Suppressor macrophage (primary cell): ENCODE data around the gene ECE1.

Source experiments
- DNase-seq, 4 experiments: peaks; one replicate each; pipeline ENCODE4 v3.0.0-alpha.2; 2020 to 2022

Gene ECE1

DNA sequence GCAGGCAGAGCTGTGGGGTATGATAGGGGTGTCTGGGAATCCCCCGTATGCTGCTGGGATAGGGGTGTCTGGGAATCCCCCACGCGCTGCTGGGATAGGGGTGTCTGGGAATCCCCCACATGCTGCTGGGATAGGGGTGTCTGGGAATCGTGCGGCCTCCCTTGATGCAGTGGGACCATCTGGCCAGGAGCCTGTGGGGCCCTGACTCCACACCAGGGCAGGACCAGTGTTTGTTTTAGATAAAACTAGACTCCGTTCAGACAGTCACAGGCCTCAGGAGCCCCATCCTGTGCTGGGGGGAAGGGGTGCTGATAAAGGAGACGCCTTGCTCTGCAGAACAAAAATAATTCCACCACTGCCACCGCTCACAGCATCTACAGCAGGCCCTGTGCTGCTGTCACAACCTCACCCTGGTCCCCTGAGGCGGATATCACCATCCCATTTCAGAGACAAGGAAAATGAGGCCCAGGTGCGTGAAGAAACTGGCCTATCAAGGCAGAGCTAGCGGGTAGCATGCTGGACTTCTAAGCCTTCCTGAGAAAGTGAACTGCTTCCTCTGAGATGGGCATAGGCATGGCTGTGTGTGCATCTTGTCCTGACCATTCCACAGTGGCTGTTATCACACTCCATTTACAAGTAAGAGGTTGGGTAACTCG lies 24.0 kb downstream of the ECE1 start:
- DNase-seq = no peak

DNA sequence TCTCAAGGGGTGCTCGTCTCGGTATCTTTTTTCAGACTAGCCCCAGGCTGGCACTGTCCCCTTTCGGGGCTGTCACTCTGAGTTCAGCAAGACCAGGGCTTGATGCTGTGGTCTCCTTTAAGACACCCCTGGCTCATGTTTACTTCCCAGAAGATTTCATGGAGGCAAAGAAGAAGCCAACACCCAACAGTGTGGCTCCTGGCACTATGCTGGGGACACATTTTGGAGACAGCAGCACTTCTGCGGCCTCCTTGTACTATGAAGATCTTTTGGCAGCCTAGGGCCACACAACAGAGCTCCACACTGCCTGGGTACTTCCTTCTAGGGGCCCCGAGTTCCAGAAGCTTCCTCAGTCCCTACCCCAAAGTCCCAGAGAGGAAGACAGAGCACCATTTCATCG lies 24.6 kb downstream of the ECE1 start:
- DNase-seq = no peak

DNA sequence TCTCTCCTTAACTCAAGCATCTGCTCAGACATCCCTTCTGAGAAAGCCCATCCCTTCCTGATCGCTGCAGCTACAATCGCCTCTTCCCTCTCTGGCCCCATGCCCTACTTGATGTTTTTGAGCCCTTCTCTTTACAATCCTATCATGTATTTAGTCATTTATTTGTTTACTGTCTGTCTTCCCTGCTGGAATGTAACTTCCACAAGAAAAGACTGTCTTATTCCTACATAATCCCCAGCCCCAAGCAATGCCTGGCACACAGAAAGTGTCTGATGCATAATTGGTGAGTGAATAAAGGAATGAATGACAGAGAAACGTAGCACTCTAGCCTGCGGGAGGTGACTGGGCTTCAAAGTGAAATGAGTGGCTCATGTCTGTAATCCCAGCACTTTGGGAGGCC lies 25.4 kb downstream of the ECE1 start:
- no peak for DNase-seq

- DNase-seq = no peak
These were observed 26.5 kb downstream of the ECE1 start for GRCh38 chr1:21263653-21264225.

- DNase-seq = no peak
These were observed 27.2 kb downstream of the ECE1 start for GRCh38 chr1:21263052-21263429.

- DNase-seq = peak; percentile 22 to 57 (median 46)
These were observed 27.8 kb downstream of the ECE1 start for GRCh38 chr1:21262293-21263051.

- DNase-seq = peak; percentile 80 to 89 (median 86)
These were observed 28.5 kb downstream of the ECE1 start for GRCh38 chr1:21261551-21262292.

DNA sequence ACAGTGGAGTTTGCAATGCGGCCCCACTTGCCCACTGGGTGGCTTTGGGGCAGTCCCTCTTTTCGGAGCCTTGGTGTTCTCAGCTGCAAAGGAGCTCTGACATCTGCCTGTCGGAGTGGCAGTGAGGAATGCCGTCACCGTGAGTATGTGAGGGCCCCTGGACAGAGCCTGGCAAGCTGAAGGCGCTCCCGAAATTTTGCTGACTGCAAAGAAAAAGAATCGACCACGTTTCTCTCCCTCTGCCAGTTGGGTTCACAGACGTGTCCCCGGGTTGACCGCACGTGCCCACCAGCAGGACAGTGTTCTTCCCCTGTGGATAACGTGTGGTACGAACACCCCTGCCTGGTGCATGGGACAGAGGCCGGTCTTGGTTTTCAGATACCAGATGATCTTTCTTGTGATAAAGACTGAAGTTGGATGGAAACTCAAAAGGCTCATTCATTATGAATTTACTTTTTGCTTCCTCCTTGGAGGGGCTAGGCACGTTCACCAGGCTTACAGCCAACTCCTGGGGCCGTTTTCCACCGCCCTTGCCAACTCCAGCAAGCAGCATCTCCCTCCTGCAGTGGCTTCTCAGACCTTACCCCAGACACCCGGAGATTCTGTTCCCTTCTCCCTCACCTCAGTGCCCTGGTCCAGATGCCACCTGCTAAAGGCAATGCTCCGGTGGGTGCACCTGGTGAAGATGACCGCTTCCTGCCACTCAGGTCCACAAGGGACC lies 29.7 kb downstream of the ECE1 start:
- DNase-seq = no peak

DNA sequence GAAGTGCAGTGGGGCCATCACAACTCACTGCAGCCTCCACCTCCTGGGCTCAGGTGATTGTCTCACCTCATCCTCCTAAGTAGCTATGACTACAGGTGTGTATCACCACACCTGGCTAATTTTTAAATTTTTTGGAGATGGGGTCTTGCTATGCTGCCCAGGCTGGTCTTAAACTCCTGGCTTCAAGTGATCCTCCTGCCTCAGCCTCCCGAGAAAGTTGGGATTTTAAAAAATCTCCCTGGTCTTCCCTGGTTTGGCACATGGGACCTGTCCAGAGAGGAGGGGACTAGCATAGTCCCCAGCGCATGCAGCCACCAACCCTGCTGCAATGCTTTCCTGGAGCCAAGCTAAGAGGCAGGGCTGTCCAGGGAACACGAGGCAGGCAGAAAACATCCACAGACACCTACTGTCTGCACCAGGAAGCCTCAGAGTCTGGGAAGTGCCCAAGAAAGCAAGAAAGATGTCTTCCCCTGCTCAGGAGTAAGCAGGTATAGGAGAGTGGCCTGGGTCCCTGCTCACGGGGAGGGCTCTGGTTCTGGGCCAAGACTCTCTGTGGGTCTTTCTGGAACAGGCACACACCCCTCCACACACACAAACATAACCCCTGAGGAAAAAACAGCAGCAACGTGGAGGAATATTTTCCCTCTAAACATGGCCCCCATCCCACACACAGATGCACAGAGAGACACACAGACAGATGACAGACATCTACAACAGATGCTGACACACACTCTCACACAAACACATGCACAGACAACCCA lies 30.8 kb downstream of the ECE1 start:
- no peak for DNase-seq

- DNase-seq = no peak
These were observed 31.7 kb downstream of the ECE1 start for GRCh38 chr1:21258331-21259134.

DNA sequence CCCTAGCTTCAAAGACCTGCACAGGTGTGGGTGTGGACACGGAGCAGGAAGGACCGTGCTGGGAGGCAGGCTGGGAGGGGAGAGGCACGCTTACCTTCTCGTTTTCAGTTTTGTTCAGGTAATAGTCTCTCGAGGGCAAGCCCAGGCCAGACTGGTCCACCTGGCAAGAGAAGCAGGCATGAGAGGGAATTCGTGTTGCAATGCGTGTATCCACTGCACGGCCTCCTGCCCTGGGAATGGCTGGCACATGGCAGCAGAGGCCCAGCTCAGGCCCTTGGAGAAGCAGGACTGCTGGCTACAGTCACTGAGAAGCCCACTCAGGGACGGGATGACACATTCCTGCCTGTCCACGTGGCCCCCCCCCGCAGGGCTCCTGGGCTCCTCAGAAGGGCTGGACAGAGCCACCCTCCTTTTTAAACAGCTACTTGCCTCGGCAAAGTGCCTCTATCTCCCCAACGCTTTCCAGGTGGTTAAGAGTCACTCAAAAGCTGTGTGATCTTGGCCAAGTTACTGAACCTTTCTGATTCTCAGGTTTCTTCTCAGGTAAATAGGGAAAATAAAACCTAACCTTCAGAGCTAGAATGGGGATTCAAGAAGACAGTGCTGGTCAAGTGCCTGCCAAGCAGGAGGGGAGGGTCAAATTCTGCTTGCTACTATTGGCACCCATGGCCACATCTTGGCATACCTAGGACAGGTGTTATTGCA lies 32.7 kb downstream of the ECE1 start:
- DNase-seq = no peak

DNA sequence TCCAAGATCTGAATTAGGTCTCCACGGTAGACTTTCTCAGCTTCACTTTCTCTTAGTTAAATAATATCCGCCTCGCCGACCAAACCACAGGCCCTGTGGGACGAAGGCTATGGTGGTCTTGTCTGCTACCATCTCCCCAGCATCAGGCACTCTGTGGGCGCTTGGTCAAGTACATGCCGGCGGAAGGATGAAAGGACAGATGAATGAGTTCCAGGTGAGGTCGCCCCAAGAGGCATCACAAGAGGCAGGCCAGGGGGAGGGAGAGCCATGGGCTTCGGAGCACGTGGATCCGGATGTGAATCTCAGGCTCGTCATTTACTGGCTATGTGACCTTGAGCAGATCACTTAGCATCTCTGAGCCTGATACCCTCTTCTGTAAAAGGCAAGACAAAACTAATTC lies 33.5 kb downstream of the ECE1 start:
- DNase-seq = no peak

DNA sequence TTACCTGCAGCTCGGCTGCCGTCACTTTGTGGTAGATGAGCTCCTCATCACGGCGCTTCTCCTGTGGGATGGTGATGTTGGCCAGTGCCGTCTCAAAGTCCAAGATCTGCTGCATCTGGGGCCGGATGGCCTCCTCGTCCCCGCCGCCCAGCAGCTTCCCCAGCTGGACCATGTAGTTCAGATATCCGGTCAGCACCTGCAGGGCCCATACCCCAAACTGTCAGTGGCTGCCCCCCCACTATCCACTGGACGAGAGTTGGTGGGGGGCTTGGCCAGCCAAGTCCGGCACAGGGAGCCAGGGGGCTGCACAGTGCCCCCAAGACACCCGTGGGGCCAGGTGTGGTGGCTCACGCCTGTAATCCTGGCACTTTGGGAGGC lies 34.3 kb downstream of the ECE1 start:
- no peak for DNase-seq

GRCh38 chr1:21255284-21255942 lies 34.9 kb downstream of the ECE1 start:
- DNase-seq = peak; percentile 94 to 97 (median 96)

GRCh38 chr1:21254335-21254951 lies 35.8 kb downstream of the ECE1 start:
- no peak for DNase-seq

GRCh38 chr1:21251773-21252471 lies 38.3 kb downstream of the ECE1 start:
- DNase-seq = no peak

DNA sequence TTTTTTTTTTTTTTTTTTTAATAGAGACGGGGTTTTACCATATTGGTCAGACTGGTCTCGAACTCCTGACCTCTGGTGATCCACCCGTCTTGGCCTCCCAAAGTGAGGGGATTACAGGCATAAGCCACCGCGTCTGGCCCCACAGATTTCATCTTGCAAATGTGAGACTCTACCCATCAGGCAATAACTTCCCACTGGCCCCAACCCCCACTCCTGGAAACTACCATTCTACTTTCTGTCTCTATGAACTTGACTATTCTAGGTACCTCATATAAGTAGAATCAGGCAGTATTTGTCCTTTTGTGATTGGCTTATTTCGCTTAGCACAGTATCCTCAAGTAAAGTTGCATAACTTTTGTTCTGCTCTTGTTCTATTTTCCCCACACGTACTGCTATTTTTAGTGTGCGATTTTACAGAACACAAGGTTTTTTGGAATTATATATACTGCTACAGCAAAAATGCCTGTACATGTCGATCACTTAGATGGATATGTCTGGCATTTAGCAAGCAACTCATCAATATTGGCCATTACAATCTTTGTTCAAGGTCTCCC lies 40.2 kb downstream of the ECE1 start:
- no peak for DNase-seq
